Stimulated activated CD4-positive, alpha-beta T cell treated with anti-CD3 and anti-CD28 coated beads, Interleukin-12 subunit alpha, Interleukin-12 subunit beta, amount 100 ng/mL, for 48 hours (primary cell): ENCODE results near the gene ATP1B3.
"Not testable (repeated sequence)": the region's sequence is repeated elsewhere in the genome, so short reads cannot be mapped to it uniquely, and the experiment has no call there.

ENCODE experiments used
- DNase-seq, 3 donors: peaks; one replicate each; pipeline ENCODE4 v3.0.0-alpha.2; 2020; ENCODE audit warnings: low read depth in 2 of 3, low spot score in 1 of 3

ATP1B3 gene

GRCh38 chr3:141901914-141902313, 25.5 kb downstream of the ATP1B3 start:
- no peak for DNase-seq

DNA sequence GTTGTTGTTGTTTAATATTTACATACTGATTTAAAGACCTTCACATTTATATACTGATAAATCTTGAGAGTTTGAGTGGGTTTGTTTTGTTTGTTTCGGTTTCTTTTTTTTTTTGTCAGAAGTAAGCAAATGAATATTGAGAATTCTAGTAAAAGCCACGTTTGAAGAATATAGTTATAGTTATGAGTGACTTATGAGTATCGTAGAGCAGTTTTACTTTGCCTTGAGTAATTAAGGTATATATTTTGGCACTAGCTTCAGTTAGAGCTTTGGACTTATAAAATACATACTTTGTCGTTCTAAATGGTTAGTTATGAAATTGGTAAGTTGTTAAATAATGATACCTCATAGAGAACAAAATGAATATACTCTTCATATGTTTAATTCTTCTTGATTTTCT, 27.8 kb downstream of the ATP1B3 start:
- no peak for DNase-seq

GRCh38 chr3:141905129-141905528, 28.7 kb downstream of the ATP1B3 start:
- no peak for DNase-seq

DNA sequence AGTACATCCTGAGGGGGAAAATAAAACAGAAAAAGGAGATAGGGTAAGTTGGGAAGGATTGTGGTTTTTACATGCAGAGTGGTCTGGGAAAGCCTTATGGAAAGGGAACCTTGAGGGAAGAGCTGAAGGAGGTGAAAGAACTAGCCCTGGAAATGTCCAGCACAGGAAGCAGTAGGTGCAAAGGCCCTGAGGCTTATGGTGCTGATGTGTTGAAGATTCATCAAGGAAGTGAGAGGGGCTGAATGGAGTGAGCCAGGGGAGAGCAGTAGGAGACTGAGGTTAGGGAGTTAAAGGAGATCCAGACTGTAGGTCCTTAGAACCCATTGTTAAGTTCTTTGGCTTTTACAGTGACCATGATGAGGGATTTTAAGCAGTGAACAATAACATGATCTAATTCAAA, 33.0 kb downstream of the ATP1B3 start:
- DNase-seq, result no peak

- DNase-seq, result not testable (repeated sequence)
Measured at GRCh38 chr3:141909986-141910385, 33.5 kb downstream of the ATP1B3 start.

DNA sequence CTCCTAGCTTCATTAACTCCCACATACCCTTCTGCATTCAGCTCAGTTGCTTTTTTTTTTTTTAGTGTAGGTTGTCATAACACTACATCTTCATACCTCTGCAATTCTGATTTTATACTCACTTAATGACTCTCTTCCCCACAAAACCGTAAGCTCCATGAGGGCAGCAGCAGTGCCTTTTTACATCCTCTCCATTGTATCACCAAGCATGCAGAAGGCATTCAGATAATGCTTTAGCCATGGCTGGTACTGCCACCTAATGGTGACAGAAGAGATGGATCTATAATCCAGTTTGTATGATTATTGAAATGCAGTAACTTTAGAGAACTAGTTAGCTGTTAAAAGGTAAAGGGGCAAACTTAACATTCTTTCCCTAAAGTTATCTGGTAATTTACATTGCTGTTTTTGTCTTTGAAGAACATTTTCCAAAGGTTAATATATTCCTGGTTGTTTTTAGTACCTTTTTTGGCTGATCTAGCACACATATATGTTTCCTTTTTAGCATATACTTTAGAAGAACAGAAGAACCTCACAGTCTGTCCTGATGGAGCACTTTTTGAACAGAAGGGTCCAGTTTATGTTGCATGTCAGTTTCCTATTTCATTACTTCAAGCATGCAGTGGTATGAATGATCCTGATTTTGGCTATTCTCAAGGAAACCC, 36.8 kb downstream of the ATP1B3 start:
- DNase-seq, result peak in 2 of 3 donors; percentile 11 to 51

DNA sequence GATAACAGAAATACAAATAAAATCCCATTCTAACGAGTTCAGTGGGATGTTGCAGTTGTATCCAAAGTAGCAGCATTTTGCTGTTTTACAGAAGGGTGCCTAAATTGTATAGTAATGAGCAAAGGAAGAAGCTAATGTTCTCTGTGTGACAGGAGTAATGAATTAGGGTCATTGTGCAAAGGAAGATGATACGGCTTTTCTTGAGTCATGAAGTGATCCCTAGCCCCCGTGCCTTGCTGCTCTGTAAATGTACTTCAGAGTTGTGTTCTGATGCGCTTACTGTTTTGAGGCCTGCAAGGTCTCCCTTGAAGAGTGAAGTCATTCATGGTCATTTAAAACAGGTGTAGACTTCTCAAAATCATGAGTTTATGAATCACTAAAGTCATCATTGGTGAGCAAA, 37.9 kb downstream of the ATP1B3 start:
- no peak for DNase-seq

DNA sequence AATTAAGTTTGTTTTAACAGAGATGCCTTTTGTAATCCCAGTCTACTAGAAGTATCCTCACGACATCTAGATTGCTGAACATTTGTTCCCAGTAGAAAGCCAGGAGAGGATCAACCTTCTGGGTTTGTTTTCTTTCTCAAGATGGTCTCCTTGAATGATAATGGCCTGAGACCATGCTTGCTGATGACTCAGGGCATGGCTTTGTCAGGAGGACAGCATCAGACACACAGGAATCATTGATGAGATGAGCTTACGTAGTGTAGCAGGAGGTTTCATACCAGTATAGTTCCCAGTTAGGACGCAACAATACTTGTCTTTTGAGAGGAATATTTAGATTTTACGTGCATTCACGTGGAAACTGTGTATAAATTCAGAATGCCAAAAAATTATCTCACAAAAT, 38.6 kb downstream of the ATP1B3 start:
- no peak for DNase-seq

DNA sequence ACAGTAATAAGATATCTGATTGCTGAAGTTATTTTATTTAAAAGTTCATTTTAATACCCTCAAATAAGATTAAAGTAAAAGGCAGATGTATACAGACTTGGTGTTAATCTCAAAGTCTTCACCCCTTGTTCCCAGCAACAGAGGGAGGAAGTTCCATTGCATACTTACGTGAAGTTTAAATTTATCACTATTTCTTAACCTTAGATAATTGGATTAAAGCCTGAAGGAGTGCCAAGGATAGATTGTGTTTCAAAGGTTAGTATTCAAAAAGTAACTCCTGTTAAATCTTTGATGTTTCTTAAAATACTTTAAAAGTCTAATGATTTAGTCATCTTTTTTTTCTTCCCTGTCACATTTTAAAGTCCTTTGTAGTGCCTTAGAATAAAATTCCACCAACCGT, 39.3 kb downstream of the ATP1B3 start:
- no peak for DNase-seq

DNA sequence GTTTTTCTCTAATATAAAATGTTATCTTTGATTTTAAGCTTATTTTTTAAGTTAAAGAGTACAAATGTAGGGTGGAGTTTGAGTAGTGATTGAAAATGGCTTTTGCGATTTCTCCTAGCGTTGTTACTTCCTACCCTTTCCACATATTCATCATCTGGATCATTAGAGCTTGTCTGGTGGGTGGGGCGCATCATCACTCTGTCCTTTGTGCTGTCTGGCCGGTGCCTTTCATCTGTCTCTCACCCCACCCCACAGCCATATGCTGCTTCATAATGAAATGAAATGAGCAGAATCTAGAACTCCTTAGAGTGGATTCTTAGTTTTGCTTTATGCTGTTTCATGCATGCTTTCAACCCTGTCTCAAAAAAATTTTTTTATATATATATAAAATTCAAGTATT, 44.3 kb downstream of the ATP1B3 start:
- no peak for DNase-seq

GRCh38 chr3:141921316-141921715, 44.9 kb downstream of the ATP1B3 start:
- no peak for DNase-seq

GRCh38 chr3:141925677-141926076, 49.2 kb downstream of the ATP1B3 start:
- not testable (repeated sequence) for DNase-seq

DNA sequence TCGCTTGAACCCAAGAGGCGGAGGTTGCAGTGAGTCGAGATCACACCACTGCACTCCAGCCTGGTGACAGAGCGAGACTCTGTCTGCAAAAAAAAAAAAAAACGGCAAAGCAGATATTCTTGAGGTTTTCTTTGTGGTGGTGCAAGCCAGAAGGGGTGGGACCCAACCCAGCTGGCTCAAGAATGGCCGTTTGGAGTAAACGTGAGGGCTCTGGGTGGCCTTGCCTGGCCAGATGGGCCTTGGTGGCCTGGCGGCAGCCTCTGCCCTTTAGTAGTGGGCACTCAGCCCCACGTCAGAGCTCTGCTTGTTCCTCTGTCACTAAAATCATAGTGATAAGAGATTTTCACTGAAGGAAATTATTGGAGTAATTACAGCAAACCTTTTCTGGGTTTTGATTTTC, 50.5 kb downstream of the ATP1B3 start:
- DNase-seq, result no peak

GRCh38 chr3:141928631-141929270, 52.3 kb downstream of the ATP1B3 start:
- no peak for DNase-seq

- no peak for DNase-seq
Measured at GRCh38 chr3:141929341-141929995, 53.0 kb downstream of the ATP1B3 start.

DNA sequence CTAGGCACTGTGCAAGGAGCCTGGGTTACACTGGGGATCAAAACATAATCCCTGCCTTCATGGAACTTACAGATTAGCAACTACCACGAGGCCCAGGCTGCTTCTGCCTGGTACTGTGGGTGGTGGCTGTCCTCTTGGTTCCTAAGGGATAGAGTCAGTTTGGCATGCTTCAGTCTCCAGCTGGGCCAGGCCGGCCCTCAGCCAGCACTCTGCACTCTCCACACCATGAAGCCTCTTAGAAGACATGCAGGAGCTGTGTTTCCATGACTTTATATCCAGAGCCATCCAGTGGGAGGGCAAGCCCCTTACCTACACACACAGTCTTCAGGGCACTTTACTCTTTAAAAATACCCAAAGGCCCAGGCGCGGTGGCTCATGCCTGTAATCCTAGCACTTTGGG, 54.4 kb downstream of the ATP1B3 start:
- DNase-seq, result no peak

DNA sequence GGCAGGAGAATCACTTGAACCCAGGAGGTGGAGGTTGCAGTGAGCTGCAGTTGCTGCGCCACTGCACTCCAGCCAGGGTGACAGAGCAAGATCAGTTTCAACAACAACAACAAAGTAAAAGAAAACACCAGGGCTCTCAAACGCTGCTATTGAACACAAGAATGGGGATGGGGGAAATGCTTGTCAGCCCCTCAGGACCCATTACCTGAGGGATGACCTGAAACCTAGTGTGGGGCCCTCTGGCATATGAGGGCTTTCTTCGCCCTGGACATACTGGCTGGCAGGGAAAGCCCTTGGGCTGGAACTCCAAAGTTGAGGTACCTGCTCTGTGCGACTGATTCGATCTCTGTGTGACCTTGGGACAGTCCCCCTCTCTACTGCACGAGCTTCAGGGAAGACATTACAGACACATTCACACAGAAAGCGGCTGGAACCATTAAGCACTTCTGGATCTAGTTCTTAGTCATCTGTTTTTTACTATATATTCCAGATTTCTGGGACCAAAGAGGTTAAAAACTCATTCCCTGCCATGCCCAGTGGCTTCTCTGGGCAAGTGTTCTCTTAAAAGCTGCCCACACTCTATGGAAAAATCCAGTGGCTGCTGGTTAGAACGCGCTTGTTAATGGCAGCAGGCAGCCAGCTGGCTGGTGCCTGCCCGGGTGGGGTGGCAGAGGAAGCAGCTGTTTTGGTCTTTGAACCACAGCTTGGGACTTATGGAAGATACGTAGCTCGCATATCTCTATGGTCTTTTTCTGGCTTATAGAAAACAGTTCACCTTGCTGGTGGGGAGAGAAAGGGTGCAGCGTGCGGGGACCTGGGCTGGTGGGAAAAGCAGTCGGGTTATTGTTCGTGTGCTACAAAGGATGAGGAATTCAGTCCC, 57.2 kb downstream of the ATP1B3 start:
- DNase-seq, result no peak

GRCh38 chr3:141934354-141934753, 57.9 kb downstream of the ATP1B3 start:
- DNase-seq, result no peak

DNA sequence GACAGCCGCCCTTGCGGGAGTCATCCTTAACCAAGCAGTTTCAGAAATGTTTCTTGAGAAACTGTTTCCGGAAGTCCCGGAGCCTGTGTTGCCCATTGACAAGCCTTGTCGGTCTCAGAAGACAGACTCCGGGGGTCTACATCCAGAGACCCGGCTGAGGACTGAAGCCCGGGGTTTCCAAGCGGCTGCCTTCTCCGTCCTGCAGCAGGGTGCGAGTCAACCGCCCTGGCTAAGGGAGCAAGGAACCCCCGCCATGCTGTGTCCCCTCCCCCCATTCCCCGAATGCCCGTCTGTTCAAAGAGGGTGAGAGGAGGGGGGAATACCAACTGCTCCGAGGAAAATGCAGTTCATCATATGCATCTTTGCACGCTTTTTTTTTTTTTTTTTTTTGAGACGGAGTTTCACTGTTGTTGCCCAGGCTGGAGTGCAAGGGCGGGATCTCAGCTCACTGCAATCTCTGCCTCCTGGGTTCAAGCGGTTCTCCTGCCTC, 61.6 kb downstream of the ATP1B3 start:
- no peak for DNase-seq

DNA sequence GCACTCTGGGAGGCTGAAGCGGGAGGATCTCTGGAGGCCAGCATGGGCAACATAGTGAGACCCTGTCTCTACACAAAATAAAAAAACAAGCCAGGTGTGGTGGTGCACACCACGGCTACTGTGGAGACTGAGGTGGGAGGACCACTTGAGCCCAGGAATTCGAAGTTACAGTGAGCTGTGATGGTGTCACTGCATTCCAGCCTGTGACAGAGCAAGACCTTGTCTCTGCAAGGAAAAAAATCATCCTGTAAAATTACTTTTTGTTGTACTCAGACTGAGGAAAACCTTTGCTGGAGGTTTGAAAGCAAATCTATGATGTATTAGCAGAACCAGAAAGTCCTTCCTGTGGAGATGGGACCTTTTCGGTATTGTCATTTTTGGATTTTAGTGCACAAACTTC, 63.3 kb downstream of the ATP1B3 start:
- no peak for DNase-seq

DNA sequence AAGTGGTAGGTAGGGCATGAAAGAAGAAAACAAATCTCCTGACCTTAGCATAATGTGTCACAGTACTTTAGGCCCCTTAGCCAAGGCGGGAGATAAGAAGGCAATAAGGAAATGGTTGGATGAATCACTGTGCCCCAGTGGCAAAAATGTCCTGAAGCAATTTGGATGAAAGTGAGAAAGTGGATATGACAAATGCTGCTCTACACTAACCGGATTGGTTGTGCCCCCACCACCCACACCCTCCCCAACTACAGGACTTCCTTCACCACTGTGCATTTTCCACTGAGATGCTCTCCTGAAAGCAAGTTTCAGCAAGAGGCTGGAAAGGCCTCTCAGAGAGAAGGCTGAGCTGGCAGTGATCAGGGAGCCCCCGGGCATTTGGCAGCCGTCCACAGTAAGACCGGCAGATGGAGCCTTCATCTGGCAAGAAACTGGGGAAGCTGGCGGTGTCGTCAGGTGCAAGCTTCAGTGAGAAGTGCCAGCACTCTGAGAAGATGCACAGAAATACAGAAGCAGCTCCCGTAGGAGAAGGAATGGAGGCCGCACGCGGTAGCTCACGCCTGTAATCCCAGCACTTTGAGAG, 63.8 kb downstream of the ATP1B3 start:
- DNase-seq, result peak; percentile 56 to 60 (median 57)
